Measurements from ENCODE around the gene ADSL. TPM values are rescaled to one million over a fixed set of nuclear protein-coding genes. Genes with fewer than 3 reads are reported as not detected.

Gene ADSL
- total RNA-seq, 2 donors from 2014 or later = 63.9 to 64.5 TPM

DNA sequence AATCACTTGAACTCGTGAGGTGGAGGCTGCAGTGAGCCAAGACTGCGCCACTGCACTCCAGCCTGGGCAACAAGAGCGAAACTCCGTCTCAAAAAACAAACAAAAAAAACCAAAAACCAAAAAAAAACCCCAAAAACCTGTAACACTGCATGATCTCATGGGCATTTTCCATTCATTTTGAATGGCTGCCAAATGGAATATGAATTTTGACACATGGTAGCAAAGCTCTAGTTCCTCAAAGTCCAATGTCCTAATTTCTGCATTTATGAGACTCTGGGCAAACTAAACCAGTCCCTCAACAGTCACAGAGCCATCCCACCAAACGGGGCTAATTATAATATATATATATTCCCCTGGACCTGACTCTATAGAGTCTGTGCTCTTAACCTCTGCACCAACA, 85.9 kb downstream of the ADSL start:
- Histone ChIP-seq H3K27ac (no peak overlapping the region), H3K36me3 (no peaks in the 10 kb centered on the region), H3K27me3 (replicated peaks; ENCODE audit: insufficient read depth) (no peaks in the 10 kb centered on the region), H3K4me3 (no peak overlapping the region), H3K4me1 (replicated peaks) (no peaks in the 10 kb centered on the region), H3K9me3 (no peaks in the 10 kb centered on the region)
- WGBS = 88% methylated on average over 5 of the region's 5 CpGs
- TF ChIP-seq, protein P1, sequence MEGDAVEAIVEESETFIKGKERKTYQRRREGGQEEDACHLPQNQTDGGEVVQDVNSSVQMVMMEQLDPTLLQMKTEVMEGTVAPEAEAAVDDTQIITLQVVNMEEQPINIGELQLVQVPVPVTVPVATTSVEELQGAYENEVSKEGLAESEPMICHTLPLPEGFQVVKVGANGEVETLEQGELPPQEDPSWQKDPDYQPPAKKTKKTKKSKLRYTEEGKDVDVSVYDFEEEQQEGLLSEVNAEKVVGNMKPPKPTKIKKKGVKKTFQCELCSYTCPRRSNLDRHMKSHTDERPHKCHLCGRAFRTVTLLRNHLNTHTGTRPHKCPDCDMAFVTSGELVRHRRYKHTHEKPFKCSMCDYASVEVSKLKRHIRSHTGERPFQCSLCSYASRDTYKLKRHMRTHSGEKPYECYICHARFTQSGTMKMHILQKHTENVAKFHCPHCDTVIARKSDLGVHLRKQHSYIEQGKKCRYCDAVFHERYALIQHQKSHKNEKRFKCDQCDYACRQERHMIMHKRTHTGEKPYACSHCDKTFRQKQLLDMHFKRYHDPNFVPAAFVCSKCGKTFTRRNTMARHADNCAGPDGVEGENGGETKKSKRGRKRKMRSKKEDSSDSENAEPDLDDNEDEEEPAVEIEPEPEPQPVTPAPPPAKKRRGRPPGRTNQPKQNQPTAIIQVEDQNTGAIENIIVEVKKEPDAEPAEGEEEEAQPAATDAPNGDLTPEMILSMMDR (IDR thresholded peaks at IDR 0.05) = no peak
- TF ChIP-seq POLR2AphosphoS5 (IDR thresholded peaks at IDR 0.05) (no peak), POLR2A (IDR thresholded peaks at IDR 0.05) (no peak)
- DNase-seq (ENCODE audit: low spot score) = no peak
- intact Hi-C loops (cut with DNase I) = no loop called here

- no peaks in the 10 kb centered on the region for H3K9me3 ChIP-seq
- intact Hi-C loops (cut with DNase I) = no loop called here
- TF ChIP-seq, protein P1 (IDR thresholded peaks at IDR 0.05) = no peak
- TF ChIP-seq POLR2AphosphoS5 (IDR thresholded peaks at IDR 0.05) (no peak), POLR2A (IDR thresholded peaks at IDR 0.05) (no peak)
- 93% methylated on average over 2 of the region's 2 CpGs for WGBS
- no peak for DNase-seq (ENCODE audit: low spot score)
- H3K4me3 ChIP-seq = no peak overlapping the region
- no peaks in the 10 kb centered on the region for H3K27me3 ChIP-seq (replicated peaks; ENCODE audit: insufficient read depth)
- no peaks in the 10 kb centered on the region for H3K36me3 ChIP-seq
- H3K4me1 ChIP-seq (replicated peaks) = no peaks in the 10 kb centered on the region
- H3K27ac ChIP-seq = no peak overlapping the region
Measured at GRCh38 chr22:40432625-40433024, 86.3 kb downstream of the ADSL start.

- Histone ChIP-seq H3K27ac (no peak overlapping the region), H3K9me3 (no peaks in the 10 kb centered on the region), H3K4me3 (no peak overlapping the region), H3K36me3 (no peaks in the 10 kb centered on the region), H3K27me3 (replicated peaks; ENCODE audit: insufficient read depth) (no peaks in the 10 kb centered on the region), H3K4me1 (replicated peaks) (no peaks in the 10 kb centered on the region)
- no peak for TF ChIP-seq POLR2AphosphoS5 (IDR thresholded peaks at IDR 0.05)
- no peak for TF ChIP-seq POLR2A (IDR thresholded peaks at IDR 0.05)
- TF ChIP-seq, protein P1 (IDR thresholded peaks at IDR 0.05) = no peak
- intact Hi-C loops (cut with DNase I) = no loop called here
- 79% methylated on average over 3 of the region's 3 CpGs for WGBS
- no peak for DNase-seq (ENCODE audit: low spot score)
Measured at GRCh38 chr22:40433416-40434090, 87.3 kb downstream of the ADSL start.

- Histone ChIP-seq H3K9me3 (no peaks in the 10 kb centered on the region), H3K27ac (no peak overlapping the region), H3K36me3 (no peaks in the 10 kb centered on the region), H3K4me1 (replicated peaks) (no peaks in the 10 kb centered on the region), H3K4me3 (no peak overlapping the region), H3K27me3 (replicated peaks; ENCODE audit: insufficient read depth) (no peaks in the 10 kb centered on the region)
- DNase-seq (ENCODE audit: low spot score) = no peak
- TF ChIP-seq POLR2A (IDR thresholded peaks at IDR 0.05) (no peak), POLR2AphosphoS5 (IDR thresholded peaks at IDR 0.05) (no peak)
- TF ChIP-seq, protein P1 (IDR thresholded peaks at IDR 0.05) = no peak
- WGBS = 92% methylated on average over 3 of the region's 3 CpGs
- intact Hi-C loops (cut with DNase I) = no loop called here
Measured at GRCh38 chr22:40434106-40434505, 87.8 kb downstream of the ADSL start.

DNA sequence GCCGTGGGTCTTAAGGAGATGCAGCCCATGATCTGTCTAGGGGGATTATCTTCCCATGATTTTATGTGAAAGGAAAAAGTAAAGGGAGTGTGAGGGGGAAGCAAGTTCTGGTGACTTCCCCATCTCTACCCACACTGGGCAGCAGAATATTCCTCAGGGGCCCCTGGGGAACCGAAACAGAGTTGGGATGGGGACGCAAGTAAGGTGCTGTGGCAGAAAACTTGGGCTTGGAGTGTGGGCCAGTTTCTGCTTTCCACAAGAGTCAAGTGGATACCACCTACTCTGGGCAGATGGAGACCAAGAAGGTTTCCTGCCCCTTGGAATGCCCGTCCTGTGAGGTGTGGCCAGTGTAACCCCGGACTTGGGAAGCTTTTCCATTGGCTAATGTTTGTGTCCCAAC, 88.4 kb downstream of the ADSL start:
- 90% methylated on average over 5 of the region's 5 CpGs for WGBS
- H3K4me1 ChIP-seq (replicated peaks) = no peaks in the 10 kb centered on the region
- H3K27ac ChIP-seq = no peak overlapping the region

More for the DNA sequence above, 88.4 kb downstream of the ADSL start:
- DNase-seq (ENCODE audit: low spot score) = no peak
- H3K36me3 ChIP-seq = no peaks in the 10 kb centered on the region
- H3K4me3 ChIP-seq = no peak overlapping the region
- H3K9me3 ChIP-seq = no peaks in the 10 kb centered on the region
- no peaks in the 10 kb centered on the region for H3K27me3 ChIP-seq (replicated peaks; ENCODE audit: insufficient read depth)
- intact Hi-C loops (cut with DNase I) = no loop called here
- TF ChIP-seq POLR2AphosphoS5 (IDR thresholded peaks at IDR 0.05) (no peak), POLR2A (IDR thresholded peaks at IDR 0.05) (no peak)
- TF ChIP-seq, protein P1 (IDR thresholded peaks at IDR 0.05) = no peak
